HG02943 (cell line): ENCODE data around the gene TRIM44.
A peak's percentile ranks its signal among the peaks of the same experiment; 100 is the strongest.

ENCODE experiments used
- ATAC-seq: cut with Tn5 transposase; IDR thresholded peaks from one replicate; pipeline ENCODE4 v1.9.1; 2021; ENCODE audit warnings: mild to moderate bottlenecking, low read depth, moderate library complexity; ENCODE audit not compliant: unreplicated experiment

TRIM44 gene, protein sequence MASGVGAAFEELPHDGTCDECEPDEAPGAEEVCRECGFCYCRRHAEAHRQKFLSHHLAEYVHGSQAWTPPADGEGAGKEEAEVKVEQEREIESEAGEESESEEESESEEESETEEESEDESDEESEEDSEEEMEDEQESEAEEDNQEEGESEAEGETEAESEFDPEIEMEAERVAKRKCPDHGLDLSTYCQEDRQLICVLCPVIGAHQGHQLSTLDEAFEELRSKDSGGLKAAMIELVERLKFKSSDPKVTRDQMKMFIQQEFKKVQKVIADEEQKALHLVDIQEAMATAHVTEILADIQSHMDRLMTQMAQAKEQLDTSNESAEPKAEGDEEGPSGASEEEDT

DNA sequence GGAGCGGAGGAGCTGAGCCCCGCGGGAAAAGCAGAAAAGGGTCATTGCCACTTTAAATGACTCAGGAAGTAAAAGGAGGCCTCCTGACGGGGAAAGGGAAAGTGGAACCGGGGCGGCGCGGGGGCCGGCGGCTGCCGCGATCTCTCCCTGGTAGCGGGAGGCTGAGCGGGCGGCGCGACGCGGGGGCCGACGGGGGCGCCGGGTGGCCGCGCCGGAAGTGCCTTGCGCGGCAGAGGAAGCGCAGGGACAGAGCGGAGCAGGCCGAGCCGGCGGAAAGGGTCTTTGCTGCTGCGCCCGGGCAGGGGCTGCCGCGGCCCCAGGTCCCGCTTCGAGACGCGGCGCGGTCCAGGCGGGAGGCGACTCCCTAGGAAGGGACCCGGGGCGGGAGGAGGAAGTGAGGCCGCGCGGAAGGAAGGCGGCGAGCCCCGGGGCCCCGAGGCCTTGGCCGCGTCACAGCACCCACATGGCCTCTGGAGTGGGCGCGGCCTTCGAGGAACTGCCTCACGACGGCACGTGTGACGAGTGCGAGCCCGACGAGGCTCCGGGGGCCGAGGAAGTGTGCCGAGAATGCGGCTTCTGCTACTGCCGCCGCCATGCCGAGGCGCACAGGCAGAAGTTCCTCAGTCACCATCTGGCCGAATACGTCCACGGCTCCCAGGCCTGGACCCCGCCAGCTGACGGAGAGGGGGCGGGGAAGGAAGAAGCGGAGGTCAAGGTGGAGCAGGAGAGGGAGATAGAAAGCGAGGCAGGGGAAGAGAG lies at the start of gene TRIM44:
Gene TRIM44 (plus strand): TSS at position 127 of the 759 bp plus-strand sequence. CDS start 337 bp downstream, at position 464.
- peak; percentile 93 for ATAC-seq

DNA sequence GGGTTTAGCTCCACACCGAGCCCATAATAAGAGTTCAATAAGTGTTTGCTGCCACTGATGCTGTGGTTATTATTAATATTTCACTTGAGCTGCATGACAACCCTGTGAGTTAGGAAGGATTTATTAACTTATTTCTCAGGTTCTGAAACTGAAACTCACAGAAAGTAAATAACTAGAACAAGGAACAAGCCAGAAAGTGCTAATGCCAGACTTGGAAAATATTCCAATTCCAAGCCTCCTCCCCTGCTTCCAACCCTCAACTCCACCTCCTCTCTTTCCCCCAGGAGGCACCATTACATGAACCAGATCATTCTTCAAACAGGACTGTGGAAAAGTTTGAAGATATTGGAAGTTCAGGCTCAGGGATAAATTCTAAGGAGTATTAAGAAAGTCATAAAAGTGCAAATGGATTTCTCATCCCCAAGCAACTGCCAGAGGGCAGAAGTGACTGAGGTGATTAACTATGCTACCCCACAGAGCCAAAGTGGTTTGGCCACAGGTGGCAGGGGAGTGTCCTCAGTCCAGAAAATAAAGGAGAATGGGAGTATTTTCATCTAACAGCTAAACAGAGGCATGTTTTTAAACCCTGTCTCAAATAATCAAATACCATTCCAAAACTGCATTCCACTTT lies 47.5 kb upstream of the TRIM44 start:
- ATAC-seq, result no peak

DNA sequence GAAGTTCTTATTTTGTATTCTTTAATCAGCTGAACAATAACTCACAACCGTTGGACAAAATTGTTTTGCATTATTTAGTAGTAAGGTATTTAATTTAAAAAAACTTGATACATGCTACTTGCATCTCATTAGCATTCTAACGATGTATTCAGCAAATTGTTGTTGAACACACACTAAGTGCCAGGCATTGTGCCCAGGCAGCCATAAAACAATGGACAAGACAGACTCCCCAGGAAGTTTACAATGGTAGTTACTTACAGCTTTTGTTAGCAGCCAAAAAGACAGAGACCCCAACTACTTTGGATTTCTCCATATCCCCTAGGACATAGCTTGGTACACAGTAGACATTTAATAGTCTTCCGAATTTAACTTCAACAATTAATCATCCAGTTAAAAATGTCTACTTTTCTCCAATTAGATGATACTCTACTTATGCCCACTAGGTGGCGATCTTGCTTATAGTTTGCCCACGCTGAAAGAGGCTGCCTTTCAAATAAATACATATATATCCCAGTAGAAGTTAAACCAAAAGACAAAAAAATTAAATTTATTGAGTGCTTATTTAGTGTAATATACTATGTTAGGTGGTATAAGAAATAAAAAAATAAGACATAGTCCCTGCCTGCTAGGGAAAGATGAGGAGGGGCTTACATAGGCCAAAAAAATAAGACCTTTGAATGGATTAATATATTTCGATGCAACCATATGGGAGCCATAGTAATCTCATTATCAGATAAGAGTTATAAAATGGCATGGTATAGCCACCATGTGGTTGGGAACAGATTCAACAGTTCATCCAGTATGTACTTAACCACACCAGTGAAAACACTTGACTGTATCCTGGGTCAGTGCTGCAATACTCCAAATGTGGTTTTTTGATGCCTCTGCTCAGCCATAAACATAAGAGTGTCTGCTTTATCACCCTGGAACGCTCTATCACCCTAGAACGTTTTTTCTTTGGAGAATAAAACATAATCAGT lies 46.4 kb upstream of the TRIM44 start:
- ATAC-seq, result no peak

DNA sequence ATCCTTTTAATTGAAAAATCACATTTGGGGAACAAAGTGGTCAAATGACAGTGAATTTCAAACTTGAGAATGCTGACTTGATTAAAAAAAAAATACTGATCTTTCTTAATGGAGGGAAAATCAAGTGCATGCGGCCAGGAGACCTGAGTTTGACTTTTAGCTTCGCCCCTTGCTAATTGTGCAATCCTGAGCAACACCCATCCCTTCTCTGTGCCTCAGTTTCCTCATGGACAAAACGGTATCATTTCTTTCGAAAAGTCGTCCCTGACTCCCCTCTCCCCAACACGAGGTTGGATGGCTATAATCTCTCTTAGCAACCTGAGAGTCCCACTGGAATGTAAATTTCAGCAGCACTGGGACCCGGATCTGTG lies 45.3 kb upstream of the TRIM44 start:
- ATAC-seq, result no peak

DNA sequence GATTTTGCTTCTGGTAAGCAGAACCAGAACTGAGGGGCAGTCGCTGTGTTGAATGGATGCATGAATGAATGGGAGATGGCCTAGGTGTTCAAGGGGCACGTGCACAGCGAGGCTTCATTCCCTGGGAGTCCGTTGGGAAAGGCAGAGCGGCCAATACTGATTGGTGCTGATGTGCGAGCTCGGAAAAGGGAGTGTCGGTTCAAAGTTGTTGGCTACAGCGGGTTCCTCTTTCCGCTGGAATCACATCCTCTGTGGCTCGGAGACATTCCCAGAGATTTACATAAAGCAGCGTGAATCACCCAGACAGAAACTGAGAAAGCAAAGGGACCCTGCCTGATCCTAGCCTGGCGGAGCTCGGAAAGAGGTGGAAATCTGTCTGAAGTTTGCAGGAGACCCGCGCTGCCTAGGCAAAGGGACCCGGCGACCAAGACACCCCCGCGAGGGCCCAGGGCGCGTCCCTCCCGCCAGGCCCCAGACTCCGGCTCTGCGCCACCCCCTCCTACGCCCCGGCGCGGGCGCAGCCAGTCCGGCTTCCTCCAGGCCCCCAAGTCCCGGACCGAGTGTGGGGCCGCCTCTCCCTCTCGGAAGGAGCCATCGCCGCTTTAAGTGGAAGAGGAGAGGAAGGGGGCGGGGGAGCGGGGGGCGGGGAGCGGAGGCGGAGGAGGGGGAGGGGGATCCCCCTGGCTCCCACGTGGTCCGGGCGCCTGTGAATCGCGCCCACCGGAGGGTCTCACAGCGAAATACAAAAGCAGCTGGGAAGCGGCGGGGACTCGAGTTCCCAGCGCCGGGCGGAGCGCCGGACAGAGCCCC lies 44.7 kb upstream of the TRIM44 start, which contains the start of gene FJX1:
Gene FJX1 (plus strand): TSS at position 774 of the 810 bp plus-strand sequence. CDS start 177 bp downstream, outside the sequence.
- ATAC-seq, result peak; percentile 23

DNA sequence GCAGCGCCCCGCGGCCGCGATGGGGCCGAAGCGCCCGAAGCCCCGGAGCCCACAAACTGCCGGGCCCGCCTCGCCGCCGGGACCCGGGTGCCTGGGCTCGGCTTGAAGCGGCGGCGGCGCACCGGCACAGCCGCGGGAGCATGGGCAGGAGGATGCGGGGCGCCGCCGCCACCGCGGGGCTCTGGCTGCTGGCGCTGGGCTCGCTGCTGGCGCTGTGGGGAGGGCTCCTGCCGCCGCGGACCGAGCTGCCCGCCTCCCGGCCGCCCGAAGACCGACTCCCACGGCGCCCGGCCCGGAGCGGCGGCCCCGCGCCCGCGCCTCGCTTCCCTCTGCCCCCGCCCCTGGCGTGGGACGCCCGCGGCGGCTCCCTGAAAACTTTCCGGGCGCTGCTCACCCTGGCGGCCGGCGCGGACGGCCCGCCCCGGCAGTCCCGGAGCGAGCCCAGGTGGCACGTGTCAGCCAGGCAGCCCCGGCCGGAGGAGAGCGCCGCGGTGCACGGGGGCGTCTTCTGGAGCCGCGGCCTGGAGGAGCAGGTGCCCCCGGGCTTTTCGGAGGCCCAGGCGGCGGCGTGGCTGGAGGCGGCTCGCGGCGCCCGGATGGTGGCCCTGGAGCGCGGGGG lies 44.0 kb upstream of the TRIM44 start:
- ATAC-seq, result peak; percentile 48

DNA sequence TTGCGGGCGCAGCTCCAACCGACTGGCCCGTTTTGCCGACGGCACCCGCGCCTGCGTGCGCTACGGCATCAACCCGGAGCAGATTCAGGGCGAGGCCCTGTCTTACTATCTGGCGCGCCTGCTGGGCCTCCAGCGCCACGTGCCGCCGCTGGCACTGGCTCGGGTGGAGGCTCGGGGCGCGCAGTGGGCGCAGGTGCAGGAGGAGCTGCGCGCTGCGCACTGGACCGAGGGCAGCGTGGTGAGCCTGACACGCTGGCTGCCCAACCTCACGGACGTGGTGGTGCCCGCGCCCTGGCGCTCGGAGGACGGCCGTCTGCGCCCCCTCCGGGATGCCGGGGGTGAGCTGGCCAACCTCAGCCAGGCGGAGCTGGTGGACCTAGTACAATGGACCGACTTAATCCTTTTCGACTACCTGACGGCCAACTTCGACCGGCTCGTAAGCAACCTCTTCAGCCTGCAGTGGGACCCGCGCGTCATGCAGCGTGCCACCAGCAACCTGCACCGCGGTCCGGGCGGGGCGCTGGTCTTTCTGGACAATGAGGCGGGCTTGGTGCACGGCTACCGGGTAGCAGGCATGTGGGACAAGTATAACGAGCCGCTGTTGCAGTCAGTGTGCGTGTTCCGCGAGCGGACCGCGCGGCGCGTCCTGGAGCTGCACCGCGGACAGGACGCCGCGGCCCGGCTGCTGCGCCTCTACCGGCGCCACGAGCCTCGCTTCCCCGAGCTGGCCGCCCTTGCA lies 43.3 kb upstream of the TRIM44 start:
- ATAC-seq, result peak; percentile 36

DNA sequence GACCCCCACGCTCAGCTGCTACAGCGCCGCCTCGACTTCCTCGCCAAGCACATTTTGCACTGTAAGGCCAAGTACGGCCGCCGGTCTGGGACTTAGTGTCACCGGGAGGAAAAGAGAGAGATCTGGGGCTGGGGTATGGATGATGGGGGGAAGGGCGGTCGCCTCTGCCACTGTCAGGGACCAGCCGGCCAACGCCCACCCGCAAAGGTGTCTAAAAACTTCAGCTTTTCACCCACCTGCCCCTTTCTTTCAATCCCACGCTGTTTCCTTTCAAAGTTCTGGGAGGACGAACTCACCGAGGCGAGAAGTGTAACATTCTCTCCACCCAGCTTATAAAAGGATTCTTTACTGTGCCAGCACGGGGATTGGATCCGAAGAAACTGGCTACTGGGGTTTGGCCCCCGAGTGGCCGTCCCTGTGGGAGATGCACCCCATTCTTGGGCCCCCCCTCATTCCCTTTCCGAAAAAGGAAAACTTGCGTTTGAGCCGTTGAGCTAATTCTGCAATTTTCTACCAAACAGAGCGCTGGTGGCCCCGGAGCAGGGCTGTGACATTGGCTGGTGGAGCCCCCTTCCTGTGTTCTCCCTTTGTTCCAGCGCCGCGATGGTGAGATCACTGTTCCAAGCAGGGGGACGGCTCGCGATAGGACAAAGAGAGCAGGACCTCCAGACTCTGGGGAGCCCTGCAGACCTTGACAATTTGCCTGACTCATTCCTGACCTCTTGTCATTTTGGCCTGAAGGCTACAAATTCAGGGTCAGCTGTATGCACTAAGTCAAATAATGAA lies 42.5 kb upstream of the TRIM44 start:
- no peak for ATAC-seq

DNA sequence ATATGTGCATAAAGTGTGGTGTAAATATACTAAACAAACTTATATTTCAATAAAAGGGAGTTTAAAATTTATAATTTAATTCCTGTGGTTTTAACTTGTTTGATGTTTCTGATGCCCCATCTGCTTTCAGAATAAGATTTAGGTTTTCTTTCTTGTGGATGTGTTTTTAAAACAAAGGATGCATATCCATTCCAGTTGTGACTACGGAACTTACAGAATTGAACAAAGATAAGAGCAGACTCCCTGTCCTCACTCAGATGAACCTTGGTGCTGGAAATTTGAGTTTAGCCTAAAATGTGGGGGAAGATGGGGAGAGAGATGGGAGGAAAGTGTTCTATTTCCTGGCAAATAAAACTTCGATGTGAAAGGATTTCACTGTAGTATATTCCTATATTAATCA lies 41.8 kb upstream of the TRIM44 start:
- ATAC-seq, result no peak

DNA sequence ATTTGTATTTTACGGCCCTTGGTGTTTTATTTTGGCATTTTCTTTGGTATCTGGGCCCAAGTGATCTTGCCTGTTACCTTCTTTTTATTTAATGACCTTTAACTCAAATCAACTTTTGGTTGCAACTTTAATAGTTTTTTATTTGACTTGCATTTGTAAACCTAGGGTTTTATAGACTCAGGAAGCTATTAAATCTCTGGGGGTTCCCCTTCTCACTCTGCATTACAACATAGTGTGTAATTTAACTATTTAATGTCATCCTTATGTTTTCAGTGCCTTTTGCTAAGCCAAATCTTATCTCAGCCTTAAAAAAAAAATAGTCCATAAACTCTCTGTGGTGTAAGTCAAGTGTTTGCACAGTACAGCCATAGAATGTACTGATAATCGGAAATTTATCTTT lies 41.0 kb upstream of the TRIM44 start:
- ATAC-seq, result no peak

DNA sequence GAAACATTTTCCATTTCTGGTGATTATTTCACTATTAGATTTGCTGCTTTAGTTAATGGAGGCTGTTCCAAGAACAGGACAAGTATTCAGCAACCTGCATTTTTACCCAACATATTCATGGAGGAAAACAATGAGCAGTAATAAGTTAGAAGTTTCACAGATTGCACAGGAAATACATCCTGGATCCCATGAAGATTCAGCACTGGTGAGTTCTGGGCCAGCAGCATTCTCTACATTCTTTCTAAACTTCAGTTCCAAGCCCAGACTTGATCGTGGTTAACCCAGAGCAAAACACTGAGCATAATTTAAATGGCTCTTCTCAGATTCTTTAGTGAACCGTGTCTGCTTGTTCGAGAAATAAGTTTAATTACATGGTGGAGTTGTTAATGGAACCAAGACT lies 40.5 kb upstream of the TRIM44 start:
- no peak for ATAC-seq

DNA sequence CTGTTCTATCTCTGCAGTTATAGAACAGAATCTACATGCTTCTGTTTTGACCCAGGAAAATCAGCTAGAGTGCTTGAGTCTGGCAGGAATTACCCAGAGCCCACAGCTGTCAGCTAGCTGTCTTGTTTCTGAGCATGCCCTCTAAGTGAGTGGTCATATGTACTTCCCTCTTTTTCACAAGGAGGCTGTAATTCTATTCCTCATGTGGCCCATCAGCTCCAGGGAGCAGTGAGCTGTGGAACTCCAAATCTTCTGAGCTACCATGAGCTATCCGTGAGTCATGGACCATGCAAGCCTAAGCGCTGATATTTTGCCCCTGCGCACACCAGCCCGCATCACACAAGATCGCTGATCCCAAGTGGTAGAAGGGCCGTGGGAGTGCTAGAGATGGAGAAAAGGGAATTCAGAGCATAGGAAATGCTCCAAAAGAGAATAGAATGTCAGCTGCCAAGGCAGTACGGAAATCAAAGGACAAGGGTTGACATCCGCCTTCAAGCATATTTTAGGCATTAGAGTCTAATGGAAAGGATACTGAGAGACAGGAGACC lies 38.9 kb upstream of the TRIM44 start:
- ATAC-seq, result no peak

DNA sequence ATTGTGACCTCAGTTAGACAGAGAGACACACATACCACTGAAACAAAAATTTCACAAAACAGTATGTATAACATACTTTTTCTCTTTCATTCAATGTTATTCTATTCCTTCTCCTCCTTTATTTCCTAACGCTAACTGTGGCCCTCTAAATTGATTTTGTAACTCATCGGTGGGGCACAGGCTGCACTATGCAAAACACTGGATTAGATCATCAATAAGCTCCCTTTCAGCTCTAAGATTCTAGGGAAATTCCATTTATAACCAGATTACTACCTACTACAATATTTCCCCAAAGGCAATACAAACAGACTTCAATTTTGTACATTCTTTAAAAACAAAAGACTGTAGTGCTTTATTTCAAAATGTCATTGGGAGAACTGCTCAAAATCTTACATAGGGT lies 38.3 kb upstream of the TRIM44 start:
- no peak for ATAC-seq

DNA sequence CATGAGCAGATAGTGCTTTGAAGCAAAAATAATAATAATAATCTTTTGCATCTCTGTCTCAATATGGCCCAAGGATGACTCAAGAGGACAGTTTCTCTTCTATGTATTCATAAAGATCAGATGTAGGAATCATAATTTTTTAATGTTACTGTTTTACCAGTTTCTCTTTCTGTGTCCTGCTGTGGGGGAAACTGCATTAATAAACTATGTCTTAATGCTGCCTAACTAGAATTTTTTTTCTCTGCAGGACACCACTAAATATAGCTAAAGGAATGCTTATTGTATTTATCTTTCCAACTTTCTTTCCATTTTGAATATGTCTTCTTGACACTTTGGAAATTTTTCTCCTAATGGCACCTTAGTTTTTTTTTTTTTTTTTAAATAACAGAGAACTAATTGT lies 37.8 kb upstream of the TRIM44 start:
- no peak for ATAC-seq

DNA sequence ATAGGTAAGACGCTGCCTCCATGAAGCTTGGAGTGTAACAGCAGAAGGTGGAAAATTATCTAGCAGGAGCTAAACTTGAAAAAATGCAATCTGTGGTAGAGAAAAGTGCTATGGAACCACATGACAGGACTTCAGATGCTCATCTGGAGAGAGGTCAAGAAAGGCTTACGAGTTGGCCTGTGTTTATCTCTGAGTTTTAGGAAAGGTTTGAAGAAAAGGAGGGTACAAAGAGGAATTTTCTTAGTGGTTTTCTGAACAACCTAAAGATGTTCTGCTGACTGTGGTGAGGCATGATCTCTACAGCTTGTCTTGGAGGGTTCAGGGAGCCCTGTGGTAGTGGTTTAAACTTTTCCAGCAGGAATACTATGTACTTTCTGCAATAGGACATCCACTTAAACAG lies 36.1 kb upstream of the TRIM44 start:
- no peak for ATAC-seq

DNA sequence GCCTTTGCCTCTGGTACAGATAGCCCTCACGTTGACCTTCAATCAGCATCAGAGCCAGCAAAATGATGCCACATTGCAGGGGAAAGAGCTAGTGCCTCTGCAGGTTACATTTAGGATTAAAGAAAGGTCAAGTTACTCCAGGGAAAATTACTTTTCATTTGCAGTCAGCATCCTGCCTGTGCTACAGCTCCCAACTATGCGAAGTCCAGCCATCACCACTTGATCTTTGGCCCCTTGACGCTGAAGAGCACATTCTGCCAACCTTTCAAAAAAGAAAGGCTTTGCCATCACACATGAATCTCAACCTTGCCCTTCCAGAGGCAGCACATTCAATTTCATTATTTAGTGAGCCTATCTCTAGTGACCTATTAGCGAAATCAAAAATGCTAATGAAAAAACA lies 33.1 kb upstream of the TRIM44 start:
- no peak for ATAC-seq

DNA sequence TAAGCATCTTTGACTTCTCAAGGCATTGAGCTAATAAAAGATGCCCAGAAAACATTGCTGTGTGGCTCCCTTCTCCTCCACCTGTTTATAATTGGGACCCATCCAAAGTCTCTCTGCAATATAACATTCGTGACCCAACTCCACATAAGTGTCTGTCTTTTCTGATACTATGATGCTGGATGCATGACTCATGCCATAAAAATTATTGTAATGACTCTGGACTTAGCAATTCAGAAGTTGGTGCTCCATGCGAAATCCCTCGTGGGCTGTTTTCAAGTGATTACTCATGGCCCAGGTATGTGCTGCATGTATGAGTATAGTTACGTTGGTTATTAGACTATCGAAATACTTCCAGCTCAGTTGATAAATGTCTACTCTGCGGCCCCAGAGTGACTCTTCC lies 32.7 kb upstream of the TRIM44 start:
- no peak for ATAC-seq
